Stimulated activated CD4-positive, alpha-beta T cell treated with anti-CD3 and anti-CD28 coated beads, Interleukin-4, amount 100 ng/mL, for 4 hours (primary cell): ENCODE measurements around the gene C15orf61.
A peak's percentile ranks its signal among the peaks of the same experiment; 100 is the strongest.

ENCODE experiments used
- DNase-seq, 2 experiments: peaks; one replicate each; pipeline ENCODE4 v3.0.0-alpha.2; 2020

C15orf61 gene

DNA sequence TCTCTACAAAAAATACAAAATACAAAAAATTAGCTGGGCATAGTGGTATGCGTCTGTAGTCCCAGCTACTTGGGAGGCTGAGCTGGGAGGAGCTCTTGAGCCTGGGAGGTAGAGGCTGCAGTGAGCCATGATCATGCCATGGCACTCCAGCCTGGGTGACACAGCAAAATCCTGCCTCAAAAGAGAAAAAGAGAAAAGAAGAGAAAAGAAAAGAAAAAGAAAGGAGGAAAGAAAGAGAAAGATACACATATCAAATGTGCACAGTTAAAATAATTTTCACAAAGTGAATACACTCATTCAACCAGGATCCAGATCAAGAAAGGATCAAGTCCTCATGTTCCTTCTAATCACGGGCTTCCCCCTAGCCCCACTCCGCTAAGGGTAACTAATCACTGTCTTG lies 5.8 kb upstream of the C15orf61 start:
- DNase-seq, result no peak

DNA sequence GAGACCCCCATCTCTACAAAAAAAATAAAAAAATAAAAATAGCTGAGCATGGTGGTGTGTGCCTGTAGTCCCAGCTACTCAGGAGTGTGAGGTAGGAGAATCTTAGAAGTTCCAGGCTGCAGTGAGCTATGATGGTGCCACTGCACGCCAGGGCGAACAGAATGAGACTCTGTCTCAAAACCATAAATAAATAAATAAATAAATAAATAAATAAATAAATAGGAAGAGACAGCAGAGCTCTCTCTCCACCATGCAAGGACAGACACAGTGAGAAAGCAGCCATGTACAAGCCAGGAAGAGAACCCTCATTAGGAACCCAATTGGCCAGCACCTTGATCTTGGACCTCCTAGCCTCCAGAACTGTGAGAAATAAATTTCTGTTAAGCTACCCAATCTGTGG lies 5.4 kb upstream of the C15orf61 start:
- DNase-seq, result no peak

DNA sequence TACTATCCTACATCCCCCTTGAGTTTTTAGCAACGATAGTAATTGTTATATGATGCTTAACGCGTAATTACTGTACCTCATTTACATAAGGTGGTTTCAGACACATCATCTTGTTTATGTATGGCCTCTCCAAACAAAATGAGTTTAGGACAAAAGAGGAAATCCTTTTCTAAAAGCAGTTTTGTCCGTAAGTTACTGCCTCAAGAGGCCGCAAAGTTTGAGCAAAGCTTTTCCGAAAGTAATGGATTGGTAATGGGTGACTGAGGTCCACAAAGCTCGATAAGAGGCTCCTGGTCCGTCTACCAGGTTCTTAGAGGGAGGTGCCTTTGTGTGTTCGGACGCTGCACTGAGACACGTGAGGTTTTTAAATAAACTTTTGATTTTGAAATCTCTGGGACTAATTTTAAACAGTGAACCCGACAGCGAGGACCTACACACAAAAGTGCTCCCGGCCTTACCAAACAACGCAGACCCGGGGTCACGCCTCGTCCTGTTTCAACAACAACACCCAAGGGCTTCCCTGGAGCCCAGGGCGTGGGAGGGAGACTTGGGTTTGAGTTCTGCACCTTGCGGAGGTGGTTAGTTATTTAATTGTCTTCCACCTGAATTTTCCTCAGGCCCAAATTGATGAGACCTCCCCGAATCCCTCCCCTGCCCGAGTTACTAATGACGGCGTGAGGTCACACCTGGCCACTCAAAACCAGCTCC lies 456 bp upstream of the C15orf61 start:
- DNase-seq, result no peak

DNA sequence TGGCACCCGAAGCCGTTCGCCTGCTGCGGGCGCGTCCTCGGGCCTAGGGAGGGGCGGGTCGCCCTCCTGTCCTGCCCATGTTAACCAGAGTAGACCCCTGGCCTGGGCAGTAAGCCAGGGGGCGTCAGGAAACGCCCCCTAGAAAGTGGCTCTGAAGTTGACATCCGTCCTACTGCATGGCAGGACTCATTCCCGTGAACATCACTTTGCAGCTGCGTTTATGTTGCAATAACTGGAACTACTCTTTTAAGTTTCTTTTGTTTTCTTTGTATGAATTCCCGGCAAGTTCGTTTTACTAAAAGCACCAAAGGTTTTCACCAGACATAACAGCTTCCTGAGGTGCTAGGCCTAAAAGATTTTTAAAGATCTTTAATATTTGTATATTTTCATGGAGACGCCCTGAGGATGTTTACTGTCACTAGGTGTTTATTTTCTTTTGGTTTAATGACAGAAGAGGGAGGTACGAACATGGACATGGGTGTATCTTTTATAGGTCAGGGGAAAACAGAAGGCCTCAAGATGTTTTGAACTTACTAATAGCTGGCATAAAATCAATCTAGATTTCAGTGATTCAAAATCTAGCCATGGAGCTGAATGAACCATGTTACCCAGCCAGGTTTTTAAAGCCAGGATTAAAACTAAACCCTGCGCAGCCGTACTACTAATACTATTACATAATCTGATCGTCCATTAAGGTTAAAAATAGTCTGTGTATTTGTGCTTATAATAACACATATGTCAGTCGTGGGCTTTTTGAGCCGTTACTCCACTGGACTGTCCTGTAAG lies 1.0 kb downstream of the C15orf61 start:
- no peak for DNase-seq

DNA sequence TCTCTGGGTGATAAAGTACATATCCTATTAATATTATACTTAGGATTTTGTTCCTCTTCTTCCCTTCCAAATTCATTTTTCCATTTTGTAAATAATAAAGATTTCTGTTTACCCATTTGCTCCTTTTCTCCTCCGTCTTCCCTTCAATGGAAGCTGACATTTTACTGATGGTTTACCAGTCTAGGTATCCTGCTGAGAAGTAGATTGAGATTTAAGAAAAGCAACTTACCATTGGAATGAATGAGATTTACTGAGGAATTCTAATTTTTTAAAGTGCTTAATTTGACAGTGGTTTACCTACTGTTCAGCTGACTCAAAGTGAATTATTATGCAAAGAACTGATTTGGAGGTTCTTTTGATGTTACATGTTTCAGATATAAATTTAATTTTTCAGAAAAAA lies 2.4 kb downstream of the C15orf61 start:
- DNase-seq, result no peak

DNA sequence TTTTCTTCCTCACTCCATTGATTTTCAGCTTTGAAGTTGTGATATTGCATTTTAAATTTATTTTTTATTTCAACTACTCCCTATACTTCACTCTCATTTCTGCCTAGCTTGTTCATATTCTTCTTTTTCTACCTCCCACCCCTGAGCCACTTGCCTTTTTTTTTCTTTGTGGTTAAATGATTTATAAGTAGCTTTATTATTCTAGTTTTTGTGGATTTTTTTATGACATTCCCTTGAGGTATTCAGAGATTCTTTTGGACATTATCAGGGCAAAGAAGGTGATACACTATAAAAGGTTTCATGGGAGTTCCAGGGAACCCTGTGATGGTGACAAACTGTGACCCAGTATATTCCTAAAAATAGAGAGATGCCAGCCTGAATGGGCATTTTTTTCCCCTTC lies 3.3 kb downstream of the C15orf61 start:
- DNase-seq, result no peak

DNA sequence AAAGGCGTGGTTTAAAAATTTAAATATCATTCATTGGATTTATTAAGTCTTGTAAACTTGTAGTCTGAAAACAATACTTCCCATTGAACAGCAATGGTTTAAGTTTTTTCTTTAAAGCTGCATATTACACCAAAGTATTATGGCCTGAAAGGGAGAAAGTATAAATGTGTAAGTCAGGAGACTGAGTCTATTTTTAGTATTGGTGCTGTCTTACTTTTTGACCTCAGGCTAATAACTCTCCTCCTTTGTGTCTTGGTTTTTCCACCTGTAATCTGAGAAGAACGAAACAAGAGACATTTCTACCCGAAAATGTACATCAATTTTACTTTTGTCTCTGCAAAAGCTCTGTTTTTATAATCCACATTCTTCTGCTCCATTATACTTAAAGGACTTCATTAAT lies 7.6 kb downstream of the C15orf61 start:
- no peak for DNase-seq

DNA sequence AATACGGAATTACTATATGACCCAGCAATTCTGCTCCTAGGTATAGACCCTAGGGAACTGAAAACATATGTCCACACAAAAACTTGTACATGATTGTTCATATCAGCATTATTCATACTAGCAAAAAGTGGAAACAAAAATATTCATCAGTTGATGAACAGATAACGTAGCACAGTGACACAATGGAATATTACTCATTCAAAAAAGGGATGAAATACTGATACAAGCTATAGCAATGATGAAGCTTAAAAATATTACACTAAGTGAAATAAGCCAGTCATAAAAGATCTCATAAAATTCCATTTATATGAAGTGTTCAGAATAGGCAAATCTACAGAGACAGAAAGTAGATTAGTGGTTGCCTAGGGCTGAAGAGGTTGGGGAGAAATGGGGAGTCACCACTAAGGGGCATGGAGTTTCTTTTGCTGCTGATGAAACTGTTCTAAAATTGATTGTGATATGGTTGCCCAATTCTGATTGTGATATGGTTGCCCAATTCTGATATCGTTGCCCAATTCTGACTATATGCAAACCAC lies 10.5 kb downstream of the C15orf61 start:
- no peak for DNase-seq

DNA sequence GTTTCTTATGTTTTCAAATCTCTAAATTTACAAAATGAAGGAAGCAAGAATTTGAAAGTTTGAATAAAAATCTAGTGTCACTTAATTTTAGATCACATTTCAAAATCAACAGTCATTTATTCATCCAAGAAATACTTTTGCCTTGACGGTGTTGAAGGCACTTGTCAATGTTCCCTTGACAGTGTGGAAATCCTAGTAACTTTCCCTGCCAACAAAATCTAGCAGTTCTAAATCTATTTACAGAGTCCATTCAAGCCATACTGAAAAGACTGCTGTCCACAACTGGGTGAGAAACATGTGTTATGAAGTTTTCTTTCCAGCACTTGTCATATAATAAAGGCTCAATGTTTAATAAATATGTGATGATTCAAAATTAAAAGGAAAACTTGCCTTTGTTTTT lies 12.9 kb downstream of the C15orf61 start:
- no peak for DNase-seq

DNA sequence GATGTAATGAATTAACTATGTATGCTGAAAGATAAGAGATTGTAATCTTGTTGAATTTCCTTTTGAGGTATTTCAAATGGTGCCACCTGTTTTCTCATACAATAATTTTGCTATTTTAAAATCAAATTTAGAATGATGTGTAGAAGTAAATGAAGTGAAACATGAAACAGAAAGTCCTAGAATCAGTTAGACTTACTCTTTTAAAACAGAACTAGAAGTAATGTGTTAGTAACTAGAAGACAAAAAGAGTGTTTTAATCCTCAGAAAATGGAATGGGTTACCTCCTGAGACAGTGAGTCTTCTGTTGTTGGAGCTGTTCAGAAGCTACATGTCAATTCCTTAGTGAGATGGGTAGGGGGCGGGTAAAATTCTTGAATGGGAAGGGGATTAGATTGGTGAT lies 13.4 kb downstream of the C15orf61 start:
- DNase-seq, result no peak

DNA sequence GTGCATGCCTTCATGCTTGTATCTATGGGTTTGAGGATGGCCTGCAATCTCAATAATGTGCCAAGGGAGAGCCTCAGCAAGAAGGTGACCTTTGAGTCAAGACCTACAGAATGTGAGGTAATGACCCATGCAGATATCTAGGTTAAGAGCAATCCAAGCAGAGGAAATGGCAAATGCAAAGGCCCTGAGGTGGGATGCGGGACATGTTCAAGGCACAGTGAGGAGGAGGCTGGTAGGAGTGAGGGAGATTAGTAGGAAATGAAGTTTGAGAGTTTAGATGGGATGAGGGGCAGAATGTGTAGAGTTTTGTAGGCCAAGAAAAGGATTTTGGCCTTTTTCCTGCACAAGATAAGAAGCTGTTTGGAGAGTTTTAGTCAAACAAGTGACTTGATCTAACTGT lies 16.8 kb downstream of the C15orf61 start:
- no peak for DNase-seq

DNA sequence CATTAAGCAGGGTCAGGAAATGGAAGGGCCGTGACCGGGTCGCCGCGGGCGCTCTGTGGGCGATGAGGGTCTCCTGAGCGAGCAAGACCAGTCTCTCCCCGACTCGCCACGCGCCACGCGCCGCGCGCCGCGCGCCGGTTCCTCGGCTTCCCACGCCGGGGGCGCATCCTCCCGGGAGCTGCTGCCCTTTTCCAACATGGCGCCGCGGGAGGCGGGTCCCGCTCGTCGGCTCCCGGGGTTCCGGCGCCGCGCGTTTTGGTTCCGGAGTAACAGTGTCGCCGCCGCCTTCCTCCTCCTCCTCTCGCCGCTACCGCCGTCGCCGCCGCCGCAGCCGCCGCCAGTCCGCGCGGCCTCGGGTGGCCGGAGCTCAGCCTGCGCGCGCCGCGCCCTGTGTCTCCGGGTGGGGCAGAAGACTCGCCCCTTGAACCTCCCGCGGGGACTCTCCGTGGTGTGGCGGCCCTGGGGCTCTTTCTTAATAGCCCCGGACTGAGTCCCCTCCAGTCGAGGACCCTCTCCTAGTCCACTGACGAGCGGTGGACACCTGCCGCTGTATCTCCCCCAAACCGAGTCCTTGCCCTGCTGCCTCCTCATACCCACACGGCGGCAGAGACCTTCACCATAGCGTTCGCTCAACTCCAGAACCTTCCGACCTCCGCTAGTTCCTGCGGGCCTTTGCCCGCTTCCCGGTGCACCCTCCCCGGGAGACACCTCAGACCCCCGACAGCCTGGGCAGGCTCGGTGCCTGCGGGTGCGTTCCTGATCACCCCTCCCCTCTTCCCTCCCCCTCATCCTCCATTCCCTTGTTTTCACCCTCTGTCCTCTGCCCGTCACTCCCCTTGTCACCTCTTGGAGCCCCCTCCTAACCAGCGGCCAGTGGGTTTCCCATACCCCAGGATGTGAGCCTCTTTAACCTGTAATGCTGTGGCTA lies 21.8 kb downstream of the C15orf61 start, which contains the start of gene MAP2K5:
MAP2K5 (plus strand) TSS at position 284 of the 928 bp plus-strand sequence; CDS start at position 917, 633 bp downstream.
- DNase-seq, result peak; percentile 78 to 85

DNA sequence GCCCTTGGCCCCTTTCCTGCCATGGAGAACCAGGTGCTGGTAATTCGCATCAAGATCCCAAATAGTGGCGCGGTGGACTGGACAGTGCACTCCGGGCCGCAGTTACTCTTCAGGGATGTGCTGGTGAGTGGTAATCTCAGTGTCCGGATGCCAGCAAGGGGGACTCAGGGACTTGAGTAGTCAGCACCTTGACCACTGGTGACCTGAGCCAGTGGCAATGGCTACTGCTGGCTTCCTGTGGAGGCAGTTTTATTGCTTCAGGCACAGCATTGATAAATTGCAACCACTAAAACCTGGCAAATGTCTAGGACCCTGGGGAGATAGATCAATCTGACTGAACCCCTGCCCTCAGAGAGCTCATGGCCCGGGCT lies 22.4 kb downstream of the C15orf61 start:
- DNase-seq, result no peak

DNA sequence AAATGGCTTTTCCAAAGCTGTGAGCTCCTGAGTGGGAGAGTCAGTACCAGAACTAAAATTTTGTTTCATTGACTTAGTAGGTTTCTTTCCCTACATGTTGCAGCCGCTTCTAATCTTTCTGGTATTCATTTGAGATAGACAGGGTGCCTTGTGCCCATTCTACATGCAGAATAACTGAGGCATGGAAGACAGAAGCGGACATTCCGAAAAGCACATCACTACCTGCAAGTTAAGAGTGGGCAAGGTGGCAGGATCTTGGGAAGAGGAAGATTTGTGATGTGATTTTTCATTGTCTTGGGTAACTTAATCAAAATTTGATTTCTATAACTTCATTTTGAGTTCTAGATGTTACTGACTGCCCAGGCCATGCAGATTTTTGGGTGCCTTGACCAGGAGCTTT lies 23.5 kb downstream of the C15orf61 start:
- DNase-seq, result no peak

DNA sequence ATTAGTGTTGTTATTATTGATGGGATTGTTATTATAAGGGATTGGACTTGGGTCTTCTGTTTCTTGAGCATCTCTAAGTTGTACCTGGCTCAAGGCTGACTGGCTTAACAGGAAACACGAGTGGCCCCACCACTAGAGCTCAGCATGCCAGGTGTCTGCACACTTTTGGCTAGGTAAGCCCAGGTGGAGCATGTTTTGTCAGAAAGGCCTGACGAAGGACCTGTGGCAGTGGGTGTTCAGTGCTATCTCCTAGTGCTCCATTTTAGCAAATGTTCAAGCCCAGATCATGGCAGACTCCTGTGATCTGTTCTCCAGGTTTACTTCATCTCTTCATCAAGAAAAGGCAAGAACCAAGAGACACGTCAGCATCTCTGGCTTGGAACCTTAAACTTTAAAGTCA lies 24.9 kb downstream of the C15orf61 start:
- DNase-seq, result no peak

DNA sequence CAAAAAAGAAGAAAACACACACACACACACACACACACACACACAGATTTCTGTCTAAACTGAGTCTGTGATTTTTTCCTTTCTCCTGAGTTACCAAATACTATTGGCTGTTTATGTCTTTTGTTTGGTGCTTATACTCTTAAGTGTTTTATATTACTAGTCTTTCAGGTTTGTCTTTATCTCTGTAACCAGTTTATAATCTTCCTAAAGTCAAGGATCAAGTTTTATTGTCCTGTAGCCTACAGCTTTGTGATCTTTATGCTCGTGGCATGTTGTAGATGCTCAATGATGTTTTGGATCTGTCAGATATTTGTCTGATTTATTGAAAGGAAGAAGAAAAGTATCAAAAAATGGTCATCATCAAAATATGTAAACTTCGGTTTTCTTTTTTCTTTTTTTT lies 26.1 kb downstream of the C15orf61 start:
- no peak for DNase-seq

DNA sequence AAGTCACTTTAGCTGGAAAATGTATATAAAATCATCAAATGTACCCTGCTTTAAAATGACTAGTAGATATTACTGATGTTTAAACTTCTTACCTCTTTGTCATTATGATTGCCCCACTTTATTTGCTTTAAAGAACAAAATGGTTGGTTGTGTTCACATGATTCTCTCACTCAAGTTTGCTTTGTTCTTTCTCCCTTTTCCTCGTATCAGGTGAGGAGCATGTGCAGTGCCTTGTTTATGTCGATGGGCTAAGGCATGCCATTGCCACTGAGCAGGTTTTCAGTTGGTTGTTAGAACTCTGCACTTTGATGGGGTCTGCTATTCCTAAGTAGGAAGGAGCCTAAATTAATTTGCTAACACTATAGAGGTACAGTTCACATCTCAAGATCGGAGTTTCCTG lies 26.9 kb downstream of the C15orf61 start:
- no peak for DNase-seq

DNA sequence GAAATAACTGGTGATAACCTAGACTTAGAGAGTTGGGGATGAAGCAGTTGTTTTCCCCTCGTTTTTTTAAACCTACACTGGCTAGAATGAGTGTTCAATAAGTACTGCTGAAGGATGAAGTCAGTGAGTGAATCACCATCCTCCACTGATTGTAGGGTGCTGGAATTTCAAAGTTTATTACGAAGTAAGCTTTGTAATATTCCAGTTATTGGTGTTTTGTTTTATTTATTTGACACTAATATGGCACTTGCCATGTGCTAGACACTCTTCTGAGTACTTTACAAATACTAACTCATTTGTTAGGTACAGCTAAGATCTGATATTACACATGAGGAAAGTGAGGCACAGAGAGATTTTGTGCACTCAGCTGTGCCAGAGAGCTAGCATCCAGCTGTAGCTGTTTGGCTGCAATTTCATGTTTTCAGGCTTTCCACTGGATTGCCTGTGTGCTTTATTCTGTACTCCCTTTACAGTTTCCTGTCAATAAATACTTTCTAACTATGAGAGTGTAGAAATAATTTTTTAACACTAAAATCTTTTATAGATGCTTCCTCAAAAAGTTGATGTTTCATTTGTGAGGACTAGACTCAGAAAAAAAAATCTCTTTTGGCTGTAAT lies 27.4 kb downstream of the C15orf61 start:
- no peak for DNase-seq

DNA sequence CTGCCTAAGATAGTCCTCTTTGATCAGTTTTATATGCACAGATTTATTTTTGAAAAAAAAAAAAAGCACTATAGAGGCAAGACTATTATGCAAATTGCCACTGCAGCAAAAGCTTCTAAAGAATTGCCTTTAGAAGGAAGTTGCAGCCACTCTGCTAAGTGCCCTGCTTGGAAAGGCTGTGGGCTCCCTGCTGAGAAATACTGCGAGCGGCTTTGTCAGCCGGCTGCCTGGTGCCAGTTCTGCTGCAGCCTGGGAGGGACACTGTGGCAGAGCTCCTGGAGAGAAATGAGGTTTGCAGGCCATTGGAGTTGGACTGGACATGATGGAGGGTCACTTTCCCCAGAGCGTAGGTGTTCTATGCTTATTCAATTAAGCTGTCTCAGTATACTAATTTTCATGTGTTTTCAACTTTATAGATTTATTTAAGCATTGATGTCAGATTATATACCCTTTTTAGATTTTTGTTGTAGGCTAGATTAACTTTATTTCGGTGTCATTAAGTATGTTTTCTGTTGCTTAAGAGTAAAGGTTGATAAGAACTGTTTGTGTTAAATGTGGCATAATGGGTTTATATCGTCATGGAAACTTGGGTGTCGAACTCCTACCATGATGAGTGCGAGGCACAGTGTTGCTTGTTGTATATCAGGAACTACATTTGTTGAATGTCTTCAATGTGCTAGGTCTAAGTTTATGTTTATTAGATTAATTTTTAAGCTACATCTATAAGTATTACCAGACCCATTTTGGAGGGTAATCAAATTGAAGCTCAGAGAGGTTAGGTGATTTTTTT lies 28.1 kb downstream of the C15orf61 start:
- DNase-seq, result no peak

DNA sequence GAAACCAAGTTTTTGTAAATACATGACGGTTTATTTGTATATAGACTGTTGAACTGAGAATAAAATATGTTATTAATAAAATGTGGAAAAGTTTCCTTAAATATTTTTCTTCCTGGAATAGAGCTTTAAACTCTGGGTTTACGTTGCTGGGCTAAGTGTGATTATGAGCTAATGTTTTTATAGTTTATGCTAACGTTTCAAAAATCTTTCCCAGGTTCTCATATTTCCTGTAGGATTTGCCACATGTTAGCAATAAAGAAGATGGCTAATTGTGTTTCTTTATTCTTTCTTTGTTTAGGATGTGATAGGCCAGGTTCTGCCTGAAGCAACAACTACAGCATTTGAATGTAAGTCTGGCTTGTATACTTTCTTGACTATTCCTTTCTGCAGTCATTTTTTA lies 28.8 kb downstream of the C15orf61 start:
- no peak for DNase-seq

DNA sequence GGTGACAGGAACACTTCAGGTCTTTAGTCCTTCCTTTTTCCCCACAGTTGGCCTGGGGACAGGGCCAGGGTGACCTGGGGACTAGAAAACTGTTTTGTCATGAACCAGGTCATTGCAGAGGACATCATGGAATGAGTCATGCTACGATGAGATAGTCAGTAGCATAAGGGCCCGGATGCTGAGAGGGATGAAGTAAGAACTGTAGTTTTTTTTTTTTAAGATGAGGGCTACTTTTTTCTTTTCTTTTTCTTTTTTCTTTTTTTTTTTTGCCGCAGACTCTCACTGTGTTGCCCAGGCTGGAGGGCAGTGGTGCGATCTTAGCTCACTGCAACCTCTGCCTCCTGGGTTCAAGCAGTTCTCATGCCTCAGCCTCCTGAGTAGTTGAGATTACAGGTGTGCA lies 29.6 kb downstream of the C15orf61 start:
- no peak for DNase-seq

DNA sequence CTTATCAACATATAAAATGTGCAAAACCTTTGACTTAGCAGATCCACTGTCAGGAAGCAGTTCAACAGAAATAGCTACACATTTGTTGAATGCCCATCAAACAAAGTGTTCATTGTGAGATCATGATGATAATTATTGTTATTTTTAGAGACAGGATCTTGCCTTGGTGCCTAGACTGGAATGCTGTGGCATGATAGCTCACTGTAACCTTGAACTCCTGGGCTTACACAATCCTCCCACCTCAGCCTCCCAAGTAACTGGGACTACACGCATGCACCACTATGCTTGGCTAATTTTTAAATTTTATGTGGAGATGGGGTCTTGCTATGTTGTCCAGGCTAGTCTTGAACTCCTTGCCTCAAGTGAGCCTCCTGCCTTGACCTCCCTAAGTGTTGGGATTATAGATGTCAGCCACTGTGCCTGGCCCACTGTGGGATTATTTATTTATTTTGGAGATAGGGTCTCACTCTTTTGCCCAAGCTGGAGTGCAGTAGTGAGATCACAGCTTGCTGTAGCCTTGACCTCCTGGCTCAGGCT lies 30.3 kb downstream of the C15orf61 start:
- no peak for DNase-seq
